Measurements from ENCODE around the gene RPTOR. TPM values are rescaled to one million over a fixed set of nuclear protein-coding genes. Genes with fewer than 3 reads are reported as not detected.

The RPTOR gene
- total and polyA plus RNA-seq, 10 of the 15 experiments (the other 5 are each of a cell fraction or from before 2014, with no cell fraction given) = 0.18 to 32.1 (median 7.8) TPM

GRCh38 chr17:80964544-80964856, 419.9 kb downstream of the RPTOR start:
- ATAC-seq (no peak), FAIRE-seq (no peak), DNase-seq (ENCODE audit: low read depth, low spot score) (no peak)
- no peak overlapping the region for H3K4me2 ChIP-seq (ENCODE audit: control insufficient read depth, insufficient read depth)
- H2AFZ ChIP-seq (ENCODE audit: control insufficient read depth, low read depth, low read length) = no peak overlapping the region
- no peak overlapping the region for H3K4me3 ChIP-seq
- no peaks in the 10 kb centered on the region for H3K4me1 ChIP-seq (ENCODE audit: control insufficient read depth, insufficient read depth, low read length)
- in situ Hi-C loops (cut with MboI) (no loop called here), intact Hi-C loops (cut with micrococcal nuclease; ENCODE audit: unreplicated experiment) (no loop called here)
- 85% methylated on average over 14 of the region's 14 CpGs for WGBS (ENCODE audit: insufficient coverage, insufficient replicate concordance, low lambda C conversion rate, missing lambda C conversion rate)
- ChIA-PET SMC1A (ENCODE audit: uncharacterized antibody, unreplicated experiment) (no interaction called here), POLR2A (no interaction called here), CTCF (interaction anchor here (1.2 kb wide), 1 partner anchor 35 kb away, joined by 3 read pairs; no protein-coding TSS in a partner anchor), RAD21 (ENCODE audit: unreplicated experiment) (no interaction called here)
- H3K9me3 ChIP-seq (replicated peaks; ENCODE audit: control insufficient read depth, insufficient read depth, low read length) = no peaks in the 10 kb centered on the region
- H3K9ac ChIP-seq (ENCODE audit: control insufficient read depth, insufficient read depth, low read length) = no peak overlapping the region
- no peak overlapping the region for H3K27ac ChIP-seq (ENCODE audit: control insufficient read depth, insufficient read depth)
- H3K79me2 ChIP-seq (ENCODE audit: control insufficient read depth, insufficient read depth, low read length) = no peaks in the 10 kb centered on the region
- H3K27me3 ChIP-seq (replicated peaks in 1 of 2; ENCODE audit: control insufficient read depth in 2 of 2, insufficient read depth in 2 of 2, low read length in 1 of 2) = no peaks in the 10 kb centered on the region
- no TSS peak for BruUV-seq (replicated peaks)
- H4K20me1 ChIP-seq (ENCODE audit: control insufficient read depth, insufficient read depth) = no peaks in the 10 kb centered on the region
- TF ChIP-seq ZSCAN29 (IDR thresholded peaks at IDR 0.05) = no peak
- TF ChIP-seq IKZF1 (conservative IDR thresholded peaks at IDR 0.05) = no peak
- no peak for TF ChIP-seq MLLT1 (IDR thresholded peaks at IDR 0.05)
- TF ChIP-seq IRF3 (IDR thresholded peaks at IDR 0.05) = no peak
- TF ChIP-seq RAD51 (IDR thresholded peaks at IDR 0.05) = no peak
- TF ChIP-seq SMARCA5 (IDR thresholded peaks at IDR 0.05) = no peak
- no peak for TF ChIP-seq TARDBP (IDR thresholded peaks at IDR 0.05; ENCODE audit: borderline replicate concordance)
- no peak for TF ChIP-seq GABPA (IDR thresholded peaks at IDR 0.05; ENCODE audit: low read depth)
- TF ChIP-seq BHLHE40 (IDR thresholded peaks at IDR 0.05; ENCODE audit: borderline replicate concordance in 1 of 2, low read depth in 2 of 2, low read length in 1 of 2) = no peak
- no peak for TF ChIP-seq SMC3 (IDR thresholded peaks at IDR 0.05; ENCODE audit: borderline replicate concordance, low read length)
- no peak for TF ChIP-seq USF2 (IDR thresholded peaks at IDR 0.05; ENCODE audit: borderline replicate concordance, low read depth, low read length)
- no peak for TF ChIP-seq SMAD5 (IDR thresholded peaks at IDR 0.05; ENCODE audit: low read depth)
- TF ChIP-seq ZNF592 (IDR thresholded peaks at IDR 0.05) = no peak
- TF ChIP-seq ESRRA (IDR thresholded peaks at IDR 0.05; ENCODE audit: low read length) = no peak
- no peak for TF ChIP-seq PBX3 (IDR thresholded peaks at IDR 0.05; ENCODE audit: insufficient replicate concordance, low read depth, low read length)
- no peaks in the 10 kb centered on the region for H3K36me3 ChIP-seq (ENCODE audit: control insufficient read depth in 2 of 2, insufficient read depth in 2 of 2, low read length in 1 of 2)
